CD14-positive monocyte (primary cell): ENCODE measurements around the gene SIM2. TPM values are rescaled to one million over a fixed set of nuclear protein-coding genes. Genes with fewer than 3 reads are reported as not detected.

Experiments
- DNase-seq, 3 donors: peaks; one replicate each; pipeline ENCODE4 v3.0.0-alpha.2; 2011 to 2022
- H2AFZ ChIP-seq: 2 replicates; pipeline ENCODE4 v1.6.0; 2012; ENCODE audit warnings: mild to moderate bottlenecking, low read depth, low read length, inconsistent platforms; ENCODE audit not compliant: insufficient read depth, poor library complexity, severe bottlenecking
- H3K27ac ChIP-seq, 2 donors: 1 replicate in 1 of 2; 2 replicates in 1 of 2; pipeline ENCODE4 v1.5.1; 2012 to 2013; ENCODE audit warnings: low read length in 2 of 2, control low read depth in 1 of 2, inconsistent platforms in 1 of 2, low read depth in 1 of 2, mild to moderate bottlenecking in 1 of 2
- H3K27me3 ChIP-seq, 2 donors: one replicate each; pipeline versions ENCODE4 v1.6.0 to v1.6.1; 2011 to 2013; ENCODE audit warnings: low read length in 2 of 2; ENCODE audit not compliant: control insufficient read depth in 2 of 2, insufficient read depth in 2 of 2
- H3K36me3 ChIP-seq, 2 donors: replicated peaks in 1 of 2; 1 replicate in 1 of 2; 2 replicates in 1 of 2; pipeline versions ENCODE4 v1.5.1 to v1.6.1; 2012 to 2013; ENCODE audit warnings: low read length in 2 of 2, control low read depth in 1 of 2, inconsistent platforms in 1 of 2, mild to moderate bottlenecking in 1 of 2; ENCODE audit not compliant: insufficient read depth in 2 of 2, control insufficient read depth in 1 of 2
- H3K4me1 ChIP-seq, 2 donors: 1 replicate in 1 of 2; 2 replicates in 1 of 2; pipeline versions ENCODE4 v1.5.1 to v1.6.1; 2012 to 2013; ENCODE audit warnings: low read length in 2 of 2, control low read depth in 1 of 2, inconsistent platforms in 1 of 2, mild to moderate bottlenecking in 1 of 2, moderate library complexity in 1 of 2; ENCODE audit not compliant: insufficient read depth in 2 of 2, control insufficient read depth in 1 of 2
- H3K4me2 ChIP-seq: replicated peaks from 2 replicates; pipeline ENCODE3; 2012; ENCODE audit warnings: low read length, moderate library complexity, mild to moderate bottlenecking; ENCODE audit not compliant: poor library complexity, severe bottlenecking; ENCODE audit errors: extremely low read depth
- H3K4me3 ChIP-seq, 3 experiments: fragments of 200-600 bp in 1 of 3; sonication (generic) in 1 of 3; replicated peaks in 1 of 3; 1 replicate in 2 of 3; 2 replicates in 1 of 3; pipeline ENCODE4 v1.5.1; 2011 to 2013; ENCODE audit warnings: low read length in 3 of 3, mild to moderate bottlenecking in 3 of 3, control low read depth in 2 of 3, low read depth in 2 of 3, inconsistent platforms in 1 of 3, moderate library complexity in 1 of 3
- H3K79me2 ChIP-seq: 2 replicates; pipeline ENCODE4 v1.6.0; 2012; ENCODE audit warnings: mild to moderate bottlenecking, control low read depth, inconsistent platforms, low read length, moderate library complexity; ENCODE audit not compliant: insufficient read depth
- H3K9ac ChIP-seq: 2 replicates; pipeline ENCODE4 v1.6.0; 2017; ENCODE audit warnings: low read length, mild to moderate bottlenecking; ENCODE audit not compliant: insufficient read depth, poor library complexity, severe bottlenecking
- H3K9me3 ChIP-seq, 2 donors: replicated peaks in 1 of 2; 1 replicate in 1 of 2; 2 replicates in 1 of 2; pipeline versions ENCODE4 v1.5.1 to v1.6.1; 2012 to 2013; ENCODE audit warnings: low read length in 2 of 2, control low read depth in 1 of 2; ENCODE audit not compliant: control insufficient read depth in 1 of 2, insufficient read depth in 1 of 2
- H4K20me1 ChIP-seq: 2 replicates; pipeline ENCODE4 v1.6.0; 2012; ENCODE audit warnings: mild to moderate bottlenecking, low read length, control low read depth, moderate library complexity; ENCODE audit not compliant: insufficient read depth
- H3K27ac Mint-ChIP-seq, 7 donors: one replicate each; pipeline ENCODE4 v1.8.0; 2020; ENCODE audit warnings: mild to moderate bottlenecking in 7 of 7, mixed read lengths in 7 of 7, moderate library complexity in 6 of 7, inconsistent platforms in 2 of 7
- H3K27me3 Mint-ChIP-seq, 3 donors: one replicate each; pipeline ENCODE4 v1.8.0; 2021 to 2022; ENCODE audit warnings: low read depth in 3 of 3, mild to moderate bottlenecking in 3 of 3, mixed read lengths in 3 of 3, moderate library complexity in 3 of 3, inconsistent platforms in 1 of 3
- H3K36me3 Mint-ChIP-seq, 2 donors: one replicate each; pipeline ENCODE4 v1.8.0; 2020; ENCODE audit warnings: mixed read lengths in 2 of 2, inconsistent platforms in 1 of 2, mild to moderate bottlenecking in 1 of 2
- H3K4me1 Mint-ChIP-seq: one replicate; pipeline ENCODE4 v1.8.0; 2020; ENCODE audit warnings: mild to moderate bottlenecking, mixed read lengths
- H3K4me3 Mint-ChIP-seq, 2 donors: one replicate each; pipeline ENCODE4 v1.8.0; 2020; ENCODE audit warnings: mild to moderate bottlenecking in 2 of 2, mixed read lengths in 2 of 2, moderate library complexity in 1 of 2
- H3K9me3 Mint-ChIP-seq, 7 donors: one replicate each; pipeline ENCODE4 v1.8.0; 2020 to 2022; ENCODE audit warnings: mixed read lengths in 7 of 7, mild to moderate bottlenecking in 6 of 7, moderate library complexity in 6 of 7, inconsistent platforms in 2 of 7
- CTCF ChIP-seq: fragments of 200-600 bp; IDR thresholded peaks from one replicate; pipeline ENCODE4 v1.8.0; 2022; ENCODE audit warnings: antibody characterized with exemption, mild to moderate bottlenecking
- WGBS: methylation state at CpG from one replicate; pipeline ENCODE4 v1.1.5; 2013; ENCODE audit warnings: missing lambda C conversion rate; ENCODE audit not compliant: insufficient coverage; 5-methylcytosine and 5-hydroxymethylcytosine counted together
- intact Hi-C, 2 donors: fragments of 100-400 bp; cut with micrococcal nuclease; formaldehyde crosslinking; loops; one replicate each; pipeline versions ENCODE4 v1.15.0 to v1.15.1; 2023
- polyA plus RNA-seq, 3 donors: library from polyadenylated mRNA; depleted of rRNA in 1 of 3; unstranded in 2 of 3; stranded (reverse) in 1 of 3; fragments of 300-500 nt in 2 of 3; fragments of >200 nt in 1 of 3; fragmentation: Illumina TruSeq in 2 of 3; gene quantifications; 1 replicate in 2 of 3; 2 replicates in 1 of 3; pipeline ENCODE4 v1.2.3, GENCODE V29; 2012 to 2021

Gene SIM2
- polyA plus RNA-seq, 3 donors: not detected

- H3K27me3 ChIP-seq: no peaks in the 10 kb centered on the region
- H3K4me3 Mint-ChIP-seq: no peak overlapping the region
- peaks cover 0 to 3% (median 0%) of the 10 kb centered on the region in 7 donors for H3K9me3 Mint-ChIP-seq
- H3K4me1 Mint-ChIP-seq: no peaks in the 10 kb centered on the region
- H3K4me1 ChIP-seq: no peaks in the 10 kb centered on the region
- intact Hi-C loops: no loop called here
- peaks cover 0 to 3% (median 2%) of the 10 kb centered on the region in 3 donors for H3K27me3 Mint-ChIP-seq
- no peaks in the 10 kb centered on the region for H3K79me2 ChIP-seq
- H3K36me3 Mint-ChIP-seq: no peaks in the 10 kb centered on the region
- TF ChIP-seq CTCF: no peak
- 100% methylated on average over 4 of the region's 6 CpGs for WGBS
- no peak overlapping the region for H3K27ac ChIP-seq
- H3K9me3 ChIP-seq: no peaks in the 10 kb centered on the region
- H4K20me1 ChIP-seq: no peaks in the 10 kb centered on the region
- H3K4me2 ChIP-seq: no peak overlapping the region
- no peak overlapping the region for H2AFZ ChIP-seq
- no peak overlapping the region for H3K9ac ChIP-seq
- H3K4me3 ChIP-seq: no peak overlapping the region
- DNase-seq: no peak
- H3K36me3 ChIP-seq: no peaks in the 10 kb centered on the region
- no peak overlapping the region for H3K27ac Mint-ChIP-seq
Observed at GRCh38 chr21:36780861-36781260, 81.9 kb downstream of the SIM2 start.

GRCh38 chr21:36783612-36784374 is 84.9 kb downstream of the SIM2 start:
- Mint-ChIP-seq H3K27me3 (peaks cover 0 to 3% (median 2%) of the 10 kb centered on the region in 3 donors), H3K4me3 (no peak overlapping the region), H3K27ac (no peak overlapping the region), H3K9me3 (peaks cover 0 to 4% (median 2%) of the 10 kb centered on the region in 7 donors), H3K36me3 (no peaks in the 10 kb centered on the region), H3K4me1 (no peaks in the 10 kb centered on the region)
- H2AFZ ChIP-seq: no peak overlapping the region
- H3K27me3 ChIP-seq: no peaks in the 10 kb centered on the region
- no peak overlapping the region for H3K9ac ChIP-seq
- H3K36me3 ChIP-seq: no peaks in the 10 kb centered on the region
- no peaks in the 10 kb centered on the region for H3K4me1 ChIP-seq
- H3K4me2 ChIP-seq: no peak overlapping the region
- no peak for DNase-seq
- no peaks in the 10 kb centered on the region for H3K9me3 ChIP-seq
- WGBS: 96% methylated on average over 6 of the region's 8 CpGs
- TF ChIP-seq CTCF: no peak
- no peaks in the 10 kb centered on the region for H4K20me1 ChIP-seq
- intact Hi-C loops: no loop called here
- H3K4me3 ChIP-seq: no peak overlapping the region
- no peaks in the 10 kb centered on the region for H3K79me2 ChIP-seq
- no peak overlapping the region for H3K27ac ChIP-seq
